ENCODE data around the gene FBXL16.

The FBXL16 gene

DNA sequence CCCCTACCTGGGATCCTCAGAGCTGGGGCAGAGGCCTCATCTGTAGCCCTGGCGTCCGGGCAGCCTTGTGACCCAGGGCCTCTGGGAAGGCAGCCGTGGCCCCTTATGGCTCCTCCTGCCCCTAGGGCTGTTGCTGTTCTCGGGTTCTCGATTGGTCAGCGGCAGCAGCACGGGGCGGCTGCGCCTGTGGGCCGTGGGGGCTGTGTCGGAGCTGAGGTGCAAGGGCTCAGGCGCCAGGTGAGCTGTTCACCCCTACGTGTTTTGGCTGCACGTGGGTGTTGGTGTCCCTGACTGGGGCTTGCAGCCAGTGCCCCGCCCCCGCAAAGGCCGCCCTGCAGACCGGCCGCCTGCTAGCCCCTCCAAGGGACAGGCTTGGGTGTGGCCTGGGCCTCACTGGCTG lies 43.5 kb downstream of the FBXL16 start:
- H3K36me3 ChIP-seq (ENCODE audit: control insufficient read depth in 2 of 2, insufficient read depth in 1 of 2, low read length in 2 of 2), result peaks cover 0 to 56% of the 10 kb centered on the region in 2 experiments; a peak in 2 of 3 replicates
- ChIA-PET CTCF (interaction anchor here (0.5 to 0.9 kb wide), 4 partner anchors 13 to 758 kb away, joined by 3 to 4 read pairs (median 4); partner anchors contain the start of gene WDR90), POLR2A (interaction anchor here (1.2 kb wide), 1 partner anchor 14 kb away, joined by 4 read pairs; the partner anchor contains the start of gene RHBDL1)
- H3K27ac ChIP-seq (ENCODE audit: extremely low read depth, low read depth, low read length), result no peak overlapping the region
- TF ChIP-seq ZNF37A (tag by site-specific recombination; IDR thresholded peaks at IDR 0.05) (no peak), SP3 (tag by site-specific recombination; IDR thresholded peaks at IDR 0.05) (no peak), GLIS1 (tag by site-specific recombination; IDR thresholded peaks at IDR 0.05) (no peak), YY1 (tag by site-specific recombination; IDR thresholded peaks at IDR 0.05) (no peak), ZNF621 (tag by site-specific recombination; IDR thresholded peaks at IDR 0.05) (no peak), ZFHX2 (tag by site-specific recombination; conservative IDR thresholded peaks at IDR 0.05) (0 out of 2 replicates have a peak, but pooled peaks have one; percentile 15), EGR2 (tag by site-specific recombination; IDR thresholded peaks at IDR 0.05; ENCODE audit: low read depth) (peak; percentile 22; the same call in 1 of the 2 replicates), GLIS2 (tag by site-specific recombination; IDR thresholded peaks at IDR 0.05) (no peak), ZBTB20 (tag by site-specific recombination; IDR thresholded peaks at IDR 0.05) (no peak), SP7 (tag by site-specific recombination; IDR thresholded peaks at IDR 0.05) (no peak), MEIS1 (CRISPR knock-in tag; IDR thresholded peaks at IDR 0.05; ENCODE audit: borderline replicate concordance) (no peak), ZNF76 (tag by site-specific recombination; IDR thresholded peaks at IDR 0.05; ENCODE audit: borderline replicate concordance, low read depth) (no peak)
- TF ChIP-seq, protein P1, sequence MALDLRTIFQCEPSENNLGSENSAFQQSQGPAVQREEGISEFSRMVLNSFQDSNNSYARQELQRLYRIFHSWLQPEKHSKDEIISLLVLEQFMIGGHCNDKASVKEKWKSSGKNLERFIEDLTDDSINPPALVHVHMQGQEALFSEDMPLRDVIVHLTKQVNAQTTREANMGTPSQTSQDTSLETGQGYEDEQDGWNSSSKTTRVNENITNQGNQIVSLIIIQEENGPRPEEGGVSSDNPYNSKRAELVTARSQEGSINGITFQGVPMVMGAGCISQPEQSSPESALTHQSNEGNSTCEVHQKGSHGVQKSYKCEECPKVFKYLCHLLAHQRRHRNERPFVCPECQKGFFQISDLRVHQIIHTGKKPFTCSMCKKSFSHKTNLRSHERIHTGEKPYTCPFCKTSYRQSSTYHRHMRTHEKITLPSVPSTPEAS (tag by site-specific recombination; IDR thresholded peaks at IDR 0.05), result no peak
- H3K4me1 ChIP-seq (ENCODE audit: control insufficient read depth, insufficient read depth, low read length), result peaks cover 3% of the 10 kb centered on the region; the same call in 1 of the 2 replicates
- no peaks in the 10 kb centered on the region for H3K9me3 ChIP-seq (ENCODE audit: control insufficient read depth, insufficient read depth, low read depth, low read length)
- H3K4me3 ChIP-seq (ENCODE audit: low read depth, low read length), result no peak overlapping the region

DNA sequence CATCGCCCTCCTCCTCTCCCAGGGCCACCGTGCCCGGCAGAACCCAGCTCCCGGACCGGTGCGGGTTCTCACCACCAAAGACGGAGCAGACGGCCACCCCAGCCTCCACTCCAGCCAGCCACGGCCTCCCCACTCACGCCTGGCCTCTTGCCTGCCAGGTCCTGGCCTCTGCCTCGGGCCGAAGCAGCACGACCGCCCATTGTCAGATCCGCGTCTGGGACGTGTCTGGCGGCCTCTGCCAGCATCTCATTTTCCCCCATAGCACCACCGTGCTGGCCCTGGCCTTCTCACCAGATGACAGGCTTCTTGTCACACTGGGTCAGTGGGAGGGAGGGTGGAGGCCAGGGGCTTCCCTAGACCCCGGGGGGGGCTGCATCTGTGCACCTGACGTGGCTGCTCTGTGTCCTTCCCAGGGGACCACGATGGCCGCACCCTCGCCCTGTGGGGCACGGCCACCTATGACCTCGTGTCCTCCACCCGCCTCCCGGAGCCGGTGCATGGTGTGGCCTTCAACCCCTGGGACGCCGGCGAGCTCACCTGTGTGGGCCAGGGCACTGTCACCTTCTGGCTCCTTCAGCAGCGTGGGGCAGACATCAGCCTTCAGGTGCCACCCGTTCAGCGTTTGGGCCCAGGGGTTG lies 44.3 kb downstream of the FBXL16 start:
- ChIA-PET POLR2A (interaction anchor here (1.2 kb wide), 1 partner anchor 14 kb away, joined by 4 read pairs; the partner anchor contains the start of gene RHBDL1), CTCF (interaction anchor here (0.5 to 0.9 kb wide), 2 partner anchors 12 to 759 kb away, joined by 3 to 4 read pairs; partner anchors contain the start of gene WDR90)
- peak; percentile 42; the same call in 1 of the 2 replicates for TF ChIP-seq ZNF600 (tag by site-specific recombination; IDR thresholded peaks at IDR 0.05)
- TF ChIP-seq HOXA7 (CRISPR knock-in tag; IDR thresholded peaks at IDR 0.05; ENCODE audit: borderline replicate concordance), result no peak
- Histone ChIP-seq H3K4me3 (ENCODE audit: low read depth, low read length) (no peak overlapping the region), H3K9me3 (ENCODE audit: control insufficient read depth, insufficient read depth, low read depth, low read length) (no peaks in the 10 kb centered on the region), H3K4me1 (ENCODE audit: control insufficient read depth, insufficient read depth, low read length) (peaks cover 3% of the 10 kb centered on the region; the same call in 1 of the 2 replicates), H3K36me3 (ENCODE audit: control insufficient read depth in 2 of 2, insufficient read depth in 1 of 2, low read length in 2 of 2) (peaks cover 0 to 57% of the 10 kb centered on the region in 2 experiments; a peak in 2 of 3 replicates), H3K27ac (ENCODE audit: extremely low read depth, low read depth, low read length) (no peak overlapping the region)

DNA sequence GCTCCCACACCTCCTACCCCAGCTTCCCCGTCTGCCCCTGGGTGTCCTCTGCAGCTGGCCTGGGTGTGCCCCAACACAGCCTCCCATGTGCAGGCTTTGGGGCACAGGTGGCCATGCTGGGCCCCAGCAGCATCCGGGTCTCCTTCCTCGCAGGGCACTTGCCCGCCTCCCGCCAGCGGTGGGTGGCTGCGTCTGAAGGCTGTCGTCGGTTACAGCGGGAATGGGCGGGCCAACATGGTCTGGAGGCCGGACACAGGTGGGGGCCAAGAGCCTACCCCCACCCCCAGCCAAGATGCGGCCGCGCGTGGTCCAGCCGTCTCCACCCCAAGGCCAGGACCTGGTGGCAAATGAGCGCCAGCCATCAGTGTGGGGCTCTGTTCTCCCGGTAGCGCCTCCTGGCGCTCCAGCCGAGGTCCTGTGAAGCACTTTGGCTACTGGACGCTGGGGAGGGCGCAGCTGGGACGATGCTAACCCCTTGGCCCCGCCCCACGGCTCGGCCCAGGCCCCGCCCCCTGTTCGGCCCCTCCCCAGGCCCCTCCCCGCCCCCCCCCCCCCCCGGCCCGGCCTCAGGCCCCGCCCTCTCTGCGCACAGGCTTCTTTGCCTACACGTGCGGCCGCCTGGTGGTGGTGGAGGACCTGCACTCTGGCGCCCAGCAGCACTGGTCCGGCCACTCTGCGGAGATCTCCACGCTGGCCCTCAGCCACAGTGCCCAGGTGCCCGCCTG lies 45.0 kb downstream of the FBXL16 start:
- POLR2A ChIA-PET, result interaction anchor here (0.9 kb wide), 1 partner anchor 11 kb away, joined by 4 read pairs; the partner anchor contains the start of gene WDR90
- Histone ChIP-seq H3K4me3 (ENCODE audit: low read depth, low read length) (no peak overlapping the region), H3K36me3 (ENCODE audit: control insufficient read depth in 2 of 2, insufficient read depth in 1 of 2, low read length in 2 of 2) (peaks cover 0 to 60% of the 10 kb centered on the region in 2 experiments; a peak in 2 of 3 replicates), H3K4me1 (ENCODE audit: control insufficient read depth, insufficient read depth, low read length) (peaks cover 3% of the 10 kb centered on the region; the same call in 1 of the 2 replicates), H3K27ac (ENCODE audit: extremely low read depth, low read depth, low read length) (no peak overlapping the region), H3K9me3 (ENCODE audit: control insufficient read depth, insufficient read depth, low read depth, low read length) (no peaks in the 10 kb centered on the region)
- CTCF ChIA-PET, result no interaction called here
- TF ChIP-seq, protein P2, sequence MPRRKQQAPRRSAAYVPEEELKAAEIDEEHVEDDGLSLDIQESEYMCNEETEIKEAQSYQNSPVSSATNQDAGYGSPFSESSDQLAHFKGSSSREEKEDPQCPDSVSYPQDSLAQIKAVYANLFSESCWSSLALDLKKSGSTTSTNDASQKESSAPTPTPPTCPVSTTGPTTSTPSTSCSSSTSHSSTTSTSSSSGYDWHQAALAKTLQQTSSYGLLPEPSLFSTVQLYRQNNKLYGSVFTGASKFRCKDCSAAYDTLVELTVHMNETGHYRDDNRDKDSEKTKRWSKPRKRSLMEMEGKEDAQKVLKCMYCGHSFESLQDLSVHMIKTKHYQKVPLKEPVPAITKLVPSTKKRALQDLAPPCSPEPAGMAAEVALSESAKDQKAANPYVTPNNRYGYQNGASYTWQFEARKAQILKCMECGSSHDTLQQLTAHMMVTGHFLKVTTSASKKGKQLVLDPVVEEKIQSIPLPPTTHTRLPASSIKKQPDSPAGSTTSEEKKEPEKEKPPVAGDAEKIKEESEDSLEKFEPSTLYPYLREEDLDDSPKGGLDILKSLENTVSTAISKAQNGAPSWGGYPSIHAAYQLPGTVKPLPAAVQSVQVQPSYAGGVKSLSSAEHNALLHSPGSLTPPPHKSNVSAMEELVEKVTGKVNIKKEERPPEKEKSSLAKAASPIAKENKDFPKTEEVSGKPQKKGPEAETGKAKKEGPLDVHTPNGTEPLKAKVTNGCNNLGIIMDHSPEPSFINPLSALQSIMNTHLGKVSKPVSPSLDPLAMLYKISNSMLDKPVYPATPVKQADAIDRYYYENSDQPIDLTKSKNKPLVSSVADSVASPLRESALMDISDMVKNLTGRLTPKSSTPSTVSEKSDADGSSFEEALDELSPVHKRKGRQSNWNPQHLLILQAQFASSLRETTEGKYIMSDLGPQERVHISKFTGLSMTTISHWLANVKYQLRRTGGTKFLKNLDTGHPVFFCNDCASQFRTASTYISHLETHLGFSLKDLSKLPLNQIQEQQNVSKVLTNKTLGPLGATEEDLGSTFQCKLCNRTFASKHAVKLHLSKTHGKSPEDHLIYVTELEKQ (tag by site-specific recombination; IDR thresholded peaks at IDR 0.05; ENCODE audit: borderline replicate concordance), result no peak
- TF ChIP-seq ZNF223 (tag by site-specific recombination; IDR thresholded peaks at IDR 0.05) (no peak), ZNF792 (tag by site-specific recombination; IDR thresholded peaks at IDR 0.05) (no peak), ZNF248 (tag by site-specific recombination; IDR thresholded peaks at IDR 0.05) (no peak), ZNF350 (tag by site-specific recombination; IDR thresholded peaks at IDR 0.05) (no peak), ZNF239 (tag by site-specific recombination; IDR thresholded peaks at IDR 0.05) (no peak), BCL11A (tag by site-specific recombination; IDR thresholded peaks at IDR 0.05; ENCODE audit: low read depth) (no peak), ZNF133 (tag by site-specific recombination; IDR thresholded peaks at IDR 0.05) (no peak), ZNF184 (tag by site-specific recombination; IDR thresholded peaks at IDR 0.05) (no peak), WT1 (tag by site-specific recombination; IDR thresholded peaks at IDR 0.05) (no peak), ZNF677 (tag by site-specific recombination; IDR thresholded peaks at IDR 0.05) (no peak), KLF7 (tag by site-specific recombination; IDR thresholded peaks at IDR 0.05; ENCODE audit: borderline replicate concordance) (no peak), ZNF266 (tag by site-specific recombination; IDR thresholded peaks at IDR 0.05; ENCODE audit: low read depth) (no peak)

Data from HEK293 (cell line).